HG03460 (cell line): Measurements from ENCODE around the gene WWC1.
"Not testable (repeated sequence)": the region's sequence is repeated elsewhere in the genome, so short reads cannot be mapped to it uniquely, and the experiment has no call there.

ENCODE experiments used
- ATAC-seq: cut with Tn5 transposase; IDR thresholded peaks from one replicate; pipeline ENCODE4 v1.9.1; 2021; ENCODE audit not compliant: unreplicated experiment

The WWC1 gene

DNA sequence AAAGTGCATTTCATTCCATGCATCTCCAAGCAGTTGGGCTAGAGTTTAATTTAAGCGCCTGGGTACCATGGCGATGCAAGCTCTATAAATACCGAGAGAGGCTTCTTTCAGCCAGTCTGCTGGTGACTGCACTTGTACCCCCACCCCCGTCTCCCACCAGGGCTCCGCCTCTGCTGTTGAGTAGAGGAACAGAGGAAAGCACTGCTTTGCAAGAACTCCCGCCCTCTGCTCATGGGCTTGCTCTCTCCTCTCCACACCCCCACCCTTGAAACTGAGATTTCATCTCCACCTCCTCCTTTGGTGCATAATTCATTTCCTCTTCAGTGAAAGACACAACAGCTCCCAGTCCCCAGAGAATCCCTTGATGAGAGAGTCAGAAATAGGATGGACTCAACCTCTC is 5.1 kb upstream of the WWC1 start:
- ATAC-seq = no peak

DNA sequence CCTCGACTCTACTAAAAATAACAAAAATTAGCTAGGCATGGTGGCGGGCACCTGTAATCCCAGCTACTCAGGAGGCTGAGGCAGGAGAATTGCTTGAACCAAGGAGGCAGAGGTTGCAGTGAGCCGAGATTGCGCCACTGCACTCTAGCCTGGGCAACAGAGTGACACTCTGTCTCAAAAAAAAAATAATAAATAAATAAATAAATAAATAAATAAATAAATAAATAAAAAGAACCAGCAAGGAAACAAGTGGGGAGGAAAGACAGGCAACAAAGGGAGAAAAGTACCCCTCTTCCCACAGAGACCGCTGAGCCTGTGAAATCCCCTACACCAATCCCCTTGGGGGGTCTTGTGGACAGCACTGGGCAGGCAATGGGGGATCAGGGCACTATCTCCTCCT is 4.6 kb upstream of the WWC1 start:
- ATAC-seq = not testable (repeated sequence)

DNA sequence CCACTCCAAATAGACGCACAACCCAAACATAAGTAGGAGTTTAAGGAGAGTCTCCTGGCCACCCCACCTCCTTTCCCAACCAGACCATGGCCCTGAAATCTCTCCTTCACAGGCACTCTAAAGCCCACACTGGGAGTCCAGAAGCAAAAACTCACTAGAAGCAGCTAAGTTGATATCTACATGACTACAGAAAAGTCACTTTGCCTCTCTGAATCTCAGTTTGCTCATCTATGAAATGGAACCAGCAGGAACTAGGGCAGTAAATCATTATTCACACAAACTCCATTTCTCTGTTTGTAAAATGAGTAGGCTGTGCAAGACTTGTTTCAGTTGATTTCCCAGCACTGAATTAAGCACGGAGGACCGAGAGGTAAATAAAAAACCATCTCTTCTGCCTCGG is 4.1 kb upstream of the WWC1 start:
- ATAC-seq = no peak

DNA sequence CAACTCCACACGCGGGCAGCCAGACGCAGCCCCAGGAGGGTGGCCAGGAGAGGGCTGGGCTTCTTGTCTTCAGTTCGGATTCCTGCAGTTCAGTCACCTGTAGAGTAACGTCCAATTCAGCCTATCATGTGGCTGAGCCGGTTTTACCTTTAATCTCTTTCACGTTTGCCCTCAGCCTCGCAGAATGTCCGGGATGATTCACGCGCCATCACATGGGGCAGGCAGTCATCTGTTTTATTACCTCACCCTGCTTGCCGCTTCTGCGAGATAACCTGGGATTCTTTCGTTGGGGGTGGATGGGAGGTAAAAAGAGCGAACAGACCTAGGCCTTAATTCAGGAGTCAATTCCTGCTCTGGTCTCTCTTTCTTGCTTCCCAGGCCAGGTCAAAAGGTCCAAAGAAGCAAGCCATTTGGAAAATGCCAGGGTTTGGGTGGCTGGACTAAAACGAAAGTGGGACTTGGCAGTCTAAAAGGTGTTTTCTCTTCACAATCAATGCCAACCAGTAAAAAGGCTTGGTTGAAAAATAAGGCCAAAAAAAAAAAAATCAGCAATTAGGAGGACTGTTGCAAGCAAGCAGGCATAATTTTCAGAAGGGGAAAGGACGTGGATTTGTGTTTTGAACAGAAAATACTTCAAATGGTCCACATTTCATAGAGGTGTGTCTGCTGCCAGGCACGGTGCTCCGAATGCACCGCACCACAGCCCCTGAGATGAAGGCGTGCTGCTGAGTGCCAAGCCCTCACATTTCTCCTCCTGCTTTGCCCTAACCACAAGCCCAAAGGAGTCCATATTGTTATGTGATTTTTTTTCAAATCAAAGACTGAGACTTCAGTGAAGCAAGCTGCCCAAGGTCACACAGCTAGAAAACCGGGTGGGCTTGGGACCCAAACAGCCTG is 2.8 kb upstream of the WWC1 start:
- ATAC-seq = no peak

DNA sequence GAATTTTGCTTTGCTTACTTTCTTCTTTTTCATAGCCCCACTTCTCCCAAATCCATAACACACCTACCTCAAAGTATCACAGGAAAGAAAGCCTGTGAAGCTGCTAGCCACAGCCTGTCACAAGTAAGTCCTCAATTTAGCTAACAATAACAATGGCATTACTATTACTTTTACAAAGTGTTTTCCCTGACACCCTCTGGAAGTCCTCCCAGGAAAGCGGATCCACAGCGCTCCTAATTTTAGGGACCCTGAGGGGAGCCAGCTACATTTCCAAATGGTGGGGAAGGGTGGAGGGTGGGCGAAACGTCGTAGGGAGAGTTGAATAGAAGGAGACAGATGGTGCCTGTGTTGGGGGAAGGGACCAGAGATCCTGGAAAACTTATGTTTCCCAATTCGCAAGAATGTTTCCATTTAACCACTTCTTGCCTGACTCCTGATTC is 523 bp upstream of the WWC1 start:
- no peak for ATAC-seq

DNA sequence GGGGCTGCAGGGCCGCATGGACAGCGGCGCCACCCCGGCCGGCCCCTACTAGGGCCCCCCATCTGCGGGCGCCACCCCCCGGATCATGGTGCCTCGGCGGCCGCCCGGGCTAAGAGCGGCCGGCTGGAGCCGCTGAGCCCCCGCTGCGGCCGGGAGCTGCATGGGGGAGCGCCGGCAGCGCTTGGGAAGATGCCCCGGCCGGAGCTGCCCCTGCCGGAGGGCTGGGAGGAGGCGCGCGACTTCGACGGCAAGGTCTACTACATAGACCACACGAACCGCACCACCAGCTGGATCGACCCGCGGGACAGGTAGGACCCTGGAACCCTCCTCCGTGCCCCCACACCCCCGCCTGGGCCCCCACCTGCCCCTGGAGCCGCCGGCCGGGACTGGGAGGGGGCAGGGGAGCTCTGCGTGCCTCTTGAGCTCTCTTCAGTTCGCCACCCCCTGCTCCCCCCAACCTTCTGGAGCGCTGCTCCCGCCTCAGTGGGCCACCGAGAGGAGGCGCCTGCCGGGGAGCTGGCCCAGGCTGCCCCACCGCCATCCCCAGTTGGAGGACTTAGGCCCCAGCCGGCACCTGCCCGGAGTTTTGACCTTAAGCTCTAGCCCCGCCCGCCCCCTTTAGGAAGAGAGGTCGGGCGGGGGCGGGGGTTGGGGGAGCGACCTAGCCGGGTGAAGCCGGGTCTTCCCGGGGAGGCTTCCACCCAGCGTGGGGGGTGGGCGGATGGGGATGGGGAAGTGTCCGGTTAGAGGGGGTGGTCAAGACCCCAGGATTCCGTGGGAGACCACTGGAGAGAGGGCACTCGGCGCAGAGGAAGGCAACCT is 730 bp downstream of the WWC1 start:
- ATAC-seq = peak; percentile 22

DNA sequence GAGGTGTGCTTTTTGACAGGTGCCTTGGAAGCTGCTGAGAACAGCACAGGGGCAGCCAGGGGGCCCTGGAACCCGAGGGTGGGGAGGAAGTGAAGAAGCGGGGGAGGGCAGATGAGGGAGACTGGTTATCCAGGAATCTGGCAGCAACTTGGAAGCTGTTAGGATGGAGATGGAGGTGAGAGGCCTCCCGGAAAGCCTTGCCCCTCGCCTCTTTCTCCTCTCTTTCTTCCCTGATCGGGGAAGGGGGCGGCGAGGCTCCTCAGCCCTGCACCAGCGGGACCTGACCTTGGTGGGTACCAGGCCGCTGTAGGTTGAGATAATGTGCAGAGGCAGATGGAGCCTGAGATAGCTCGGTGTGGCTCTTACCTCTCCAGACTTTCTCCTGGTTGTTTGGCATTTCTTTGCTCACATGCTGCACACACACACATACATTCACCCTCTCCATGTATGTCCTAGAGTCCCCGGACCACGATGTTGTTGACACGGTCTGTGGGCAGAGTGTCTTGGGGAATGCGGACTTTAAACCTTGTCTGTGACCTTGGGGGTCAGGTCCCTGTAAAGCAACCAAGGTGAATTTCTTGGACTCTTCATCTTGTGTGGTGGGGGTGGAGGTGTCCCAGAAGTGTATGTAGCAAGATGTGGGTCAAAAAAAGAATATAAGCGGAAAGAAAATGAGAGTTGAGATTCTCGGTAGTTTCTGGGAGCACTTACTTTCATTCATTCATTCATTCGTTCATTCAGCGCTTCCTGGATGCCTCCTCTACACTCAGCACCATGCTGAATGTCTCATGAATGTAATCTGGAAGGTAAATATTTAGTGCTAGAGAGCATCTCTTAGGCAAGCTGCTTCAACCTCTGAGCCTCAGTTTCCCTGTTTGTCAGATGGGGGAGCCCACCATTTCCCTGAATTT is 1.6 kb downstream of the WWC1 start:
- ATAC-seq = no peak

DNA sequence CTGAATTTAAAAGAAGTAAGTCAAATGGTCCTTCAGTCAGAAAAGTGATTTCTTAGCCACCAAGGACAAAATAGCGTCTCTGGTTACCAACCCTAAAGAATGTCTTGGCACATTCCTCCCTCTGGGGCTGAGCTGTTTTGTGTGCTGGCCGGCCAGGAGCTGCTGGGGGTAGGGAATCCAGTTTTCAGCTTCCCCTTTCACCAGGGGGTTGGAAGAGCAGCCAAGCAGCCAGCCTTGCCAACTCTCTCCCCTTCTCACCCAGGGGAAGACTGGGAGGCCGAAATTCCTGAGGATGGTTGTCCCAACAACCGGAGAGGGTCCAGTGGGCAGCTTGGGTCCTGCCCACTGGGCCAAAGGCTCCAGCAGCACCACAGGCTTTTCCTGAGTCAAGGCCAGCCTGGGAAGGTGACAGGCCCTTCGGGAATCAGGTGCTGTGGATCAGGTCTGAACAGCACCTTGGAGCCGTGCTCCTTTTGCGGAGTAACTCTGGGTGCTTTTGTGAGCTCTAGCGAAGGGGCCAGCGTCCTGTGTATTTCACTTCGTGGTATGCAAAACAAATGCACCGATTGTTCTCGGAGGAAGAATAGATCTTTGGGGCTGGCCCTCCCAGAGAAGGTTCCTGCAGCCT is 4.2 kb downstream of the WWC1 start:
- no peak for ATAC-seq

DNA sequence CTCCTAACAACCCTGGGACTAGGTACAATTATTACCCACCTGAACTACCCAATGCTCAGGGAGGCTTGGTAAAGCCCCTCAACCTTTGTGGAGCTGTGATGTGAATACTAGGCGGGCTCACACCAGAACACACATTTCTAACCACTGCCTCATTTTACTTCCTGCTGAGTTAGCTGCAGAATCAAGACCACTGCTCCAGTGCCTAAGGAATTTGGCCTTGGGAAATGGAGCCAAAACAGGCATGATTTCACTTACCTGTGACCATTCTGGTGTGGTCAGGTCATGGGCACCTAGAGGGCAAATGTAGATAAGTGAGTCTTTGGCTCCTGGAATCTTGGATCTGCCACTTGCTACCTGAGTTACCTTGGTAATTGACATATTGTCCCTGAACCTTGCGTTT is 5.2 kb downstream of the WWC1 start:
- ATAC-seq = no peak

DNA sequence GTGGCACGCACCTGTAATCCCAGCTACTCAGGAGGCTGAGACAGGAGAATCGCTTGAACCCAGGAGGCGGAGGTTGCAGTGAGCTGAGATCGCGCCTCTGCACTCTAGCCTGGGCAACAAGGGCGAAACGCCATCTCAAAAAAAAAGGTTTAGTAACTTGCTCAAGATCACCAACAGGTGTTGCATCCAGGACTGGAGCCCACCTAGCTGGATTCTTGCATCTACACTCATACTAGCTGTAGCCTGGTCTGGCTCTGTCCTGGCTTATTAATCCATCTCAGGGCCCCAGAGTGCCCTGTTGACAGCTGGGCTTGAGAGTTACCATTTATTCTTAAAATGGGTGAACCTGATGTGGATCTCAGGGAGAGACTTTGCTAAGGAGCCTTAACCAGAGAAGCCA is 7.5 kb downstream of the WWC1 start:
- ATAC-seq = no peak

DNA sequence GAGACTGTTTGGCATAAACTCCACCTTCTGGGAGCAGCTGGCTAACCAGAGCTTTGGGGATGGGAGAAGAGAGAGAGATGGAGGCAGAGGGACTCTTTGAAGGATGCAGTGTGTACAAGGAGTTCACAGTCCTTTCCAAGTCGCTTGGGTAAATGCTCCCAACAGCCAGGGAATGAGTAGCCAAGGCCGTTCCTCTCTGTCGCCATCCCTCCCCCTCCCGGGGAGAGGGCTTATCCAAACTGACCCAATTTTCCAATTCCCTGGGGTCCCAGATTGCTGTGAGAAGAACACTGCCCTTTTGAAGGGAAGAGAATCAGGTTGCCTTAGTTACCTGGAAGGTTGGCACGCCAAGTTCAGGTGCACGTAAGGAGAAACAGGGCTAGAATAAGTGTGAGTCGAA is 7.9 kb downstream of the WWC1 start:
- ATAC-seq = no peak

DNA sequence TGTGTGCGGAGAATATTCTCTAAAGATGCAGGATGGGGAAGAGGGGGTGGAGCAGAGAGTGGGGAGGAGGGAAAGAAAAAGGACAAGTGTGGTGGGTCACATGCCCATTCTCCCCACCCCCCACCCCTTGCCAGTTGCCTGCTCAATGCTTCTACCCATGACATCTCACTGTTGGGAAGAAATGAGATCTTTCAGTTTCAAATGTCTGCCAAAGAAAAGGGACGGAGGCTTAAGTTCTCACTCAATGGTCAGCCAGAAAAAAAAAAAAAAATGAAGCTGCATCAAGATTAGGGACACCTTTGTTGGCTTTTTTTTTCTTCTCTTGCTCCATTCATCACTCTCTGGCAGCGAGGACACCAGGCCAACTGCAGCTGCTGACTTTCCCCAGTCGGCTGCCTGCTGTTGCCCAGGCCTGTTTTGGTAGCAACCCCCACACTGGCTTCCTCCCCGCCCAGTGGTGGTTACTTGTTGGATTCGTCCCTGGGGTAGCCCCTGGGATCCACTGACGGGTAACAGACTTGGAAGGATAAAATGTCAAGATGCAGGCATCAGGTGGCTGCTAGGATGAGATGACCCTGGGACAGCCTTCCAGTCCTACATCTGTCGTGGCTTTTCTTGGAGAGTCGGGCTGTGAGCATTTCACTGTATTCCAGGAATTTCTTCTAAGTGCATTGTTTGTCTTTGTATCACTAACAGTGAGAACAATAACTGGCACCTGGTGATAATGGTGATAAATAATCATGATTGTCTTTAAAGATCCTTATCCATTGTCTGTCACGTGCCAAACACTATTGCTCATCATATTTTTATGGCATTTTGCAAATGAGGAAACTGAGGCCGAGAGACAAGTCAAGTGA is 9.1 kb downstream of the WWC1 start:
- no peak for ATAC-seq

DNA sequence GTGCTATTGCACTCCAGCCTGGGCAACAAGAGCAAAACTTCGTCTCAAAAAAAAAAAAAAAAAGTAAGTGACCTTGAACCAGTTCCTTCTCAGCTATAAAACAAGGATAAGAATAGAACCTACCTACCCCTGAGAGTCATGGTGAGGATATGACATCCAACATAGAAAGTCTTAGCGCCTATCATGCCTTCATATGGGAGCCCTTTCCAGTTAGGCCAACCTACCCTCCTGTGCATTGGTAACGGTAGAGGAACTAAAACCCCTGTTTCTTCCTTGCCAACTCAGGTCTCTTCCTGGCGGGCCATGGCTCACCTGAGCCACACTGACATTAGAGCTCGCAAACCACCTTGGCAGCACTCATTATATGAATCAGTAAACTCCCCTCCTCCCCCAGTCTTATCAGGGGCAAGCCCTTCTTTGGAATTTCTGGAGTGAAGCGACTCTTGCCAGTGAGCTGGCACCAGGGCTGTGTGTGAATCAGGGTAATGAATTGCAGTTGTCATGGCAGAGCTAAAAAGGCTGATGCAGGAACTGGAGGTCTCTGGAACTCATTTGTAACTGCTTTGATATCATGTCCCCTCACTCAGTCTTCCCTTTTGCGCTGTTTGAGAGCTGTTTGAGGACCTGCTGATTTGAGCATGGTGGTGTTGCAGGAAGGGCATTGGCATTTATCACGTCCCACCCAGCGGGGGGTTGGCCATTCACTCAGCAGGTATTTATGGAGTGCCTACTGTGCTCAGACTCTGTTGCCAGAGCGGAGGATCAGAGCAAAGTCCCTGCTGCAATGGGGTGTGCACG is 10.3 kb downstream of the WWC1 start:
- no peak for ATAC-seq

DNA sequence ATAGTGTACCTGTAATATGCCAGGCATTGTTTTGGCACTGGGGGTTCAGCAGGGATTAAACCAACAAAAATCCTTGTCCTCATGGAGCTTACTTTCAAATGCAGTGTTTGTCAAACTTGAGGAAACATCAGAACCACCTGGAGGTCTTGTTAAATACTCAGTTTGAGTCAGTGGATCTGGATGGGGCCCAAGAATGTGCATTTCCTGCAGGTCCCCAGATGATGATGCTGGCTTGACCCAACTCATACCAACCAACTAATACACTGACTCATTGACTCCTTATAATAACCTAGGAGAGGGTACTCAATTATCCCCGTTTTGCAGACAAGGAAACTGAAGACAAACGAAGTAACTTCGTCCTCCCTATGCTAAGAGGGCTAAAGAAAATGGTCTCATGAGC is 11.3 kb downstream of the WWC1 start:
- no peak for ATAC-seq

DNA sequence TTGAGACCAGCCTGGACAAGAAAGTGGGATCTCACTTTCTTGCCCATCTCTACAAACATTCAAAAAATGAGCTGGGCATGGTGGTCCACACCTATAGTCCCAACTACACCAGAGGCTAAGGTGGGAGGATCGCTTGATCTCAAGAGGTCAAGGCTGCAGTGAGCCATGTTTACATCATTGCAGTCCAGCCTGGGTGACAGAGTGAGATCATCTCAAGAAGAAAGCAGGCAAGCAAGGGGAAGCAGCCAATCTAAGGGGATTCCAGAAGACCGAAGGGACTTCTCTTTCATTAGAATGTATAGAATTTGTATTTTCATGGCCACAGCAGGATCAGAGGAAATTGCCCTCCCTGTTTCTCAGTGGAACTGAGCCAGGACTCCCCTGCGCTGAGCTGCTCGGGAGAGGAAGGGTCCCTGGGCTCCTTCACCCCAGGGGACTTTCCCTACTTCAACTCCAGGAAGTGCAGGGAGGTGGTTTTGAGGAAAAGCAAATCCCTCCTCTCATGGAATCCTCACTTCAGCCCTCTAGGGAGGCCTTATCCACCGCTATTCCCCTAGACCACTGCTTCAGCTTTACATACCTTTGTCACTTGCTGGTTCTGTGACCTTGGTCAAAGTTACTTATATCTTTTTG is 12.1 kb downstream of the WWC1 start:
- ATAC-seq = no peak

DNA sequence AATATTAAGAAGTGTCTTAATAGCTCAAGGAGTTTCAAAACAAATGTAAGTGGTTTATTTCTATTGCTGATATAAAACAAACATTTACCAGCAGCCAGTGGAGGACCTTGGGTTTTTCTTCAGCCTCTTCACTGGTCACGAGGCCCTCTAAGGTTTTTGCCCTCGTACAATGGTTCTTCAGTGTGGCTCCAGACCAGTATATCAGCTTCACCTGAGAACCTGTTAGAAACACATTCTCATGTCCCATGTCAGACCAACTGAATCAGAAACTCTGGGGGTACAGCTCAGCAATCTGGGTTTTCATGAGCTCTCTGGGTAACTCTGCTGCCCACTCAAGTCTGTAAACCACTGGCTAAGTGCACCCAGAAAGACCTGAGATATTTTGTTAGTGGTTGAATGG is 12.9 kb downstream of the WWC1 start:
- no peak for ATAC-seq

DNA sequence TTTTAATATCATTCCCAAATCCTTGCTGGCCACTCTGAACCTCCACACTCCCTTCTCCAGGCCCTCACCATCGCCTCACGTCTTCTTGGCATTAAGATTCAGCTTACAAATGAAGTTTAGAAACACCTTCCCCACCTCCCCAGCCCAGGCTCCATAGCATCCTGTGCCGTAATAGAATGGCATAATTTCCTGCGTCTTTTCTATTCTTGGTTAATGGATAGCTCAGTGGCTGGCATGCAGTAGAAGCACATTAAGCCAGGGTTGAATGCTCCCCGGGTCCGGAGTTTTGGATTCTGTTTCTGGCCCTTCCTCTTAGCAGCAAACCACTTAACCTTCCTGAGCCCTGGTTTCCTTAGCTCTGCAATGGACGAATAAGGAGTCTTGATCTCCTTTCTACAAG is 13.8 kb downstream of the WWC1 start:
- no peak for ATAC-seq

DNA sequence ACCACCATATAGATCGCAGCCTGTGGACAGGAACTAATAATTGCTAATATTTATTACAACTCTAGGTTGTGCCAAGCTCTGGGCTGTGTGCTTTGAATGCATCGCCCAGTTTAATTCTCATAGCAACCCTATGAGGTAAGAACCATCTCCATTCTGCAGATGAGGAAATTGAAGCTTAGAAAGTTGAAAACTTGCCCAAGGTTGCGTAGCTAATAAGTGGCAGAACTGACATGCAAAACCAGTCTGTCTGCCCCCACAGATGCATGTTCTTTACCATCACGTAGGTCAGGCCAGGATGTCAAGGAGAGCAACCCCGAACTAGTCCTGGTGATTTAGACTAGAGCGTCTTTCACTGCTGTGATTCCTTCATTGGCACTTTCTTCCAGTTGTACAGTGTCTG is 15.6 kb downstream of the WWC1 start:
- ATAC-seq = no peak
